ENCODE results near the gene ASRGL1.

DNA sequence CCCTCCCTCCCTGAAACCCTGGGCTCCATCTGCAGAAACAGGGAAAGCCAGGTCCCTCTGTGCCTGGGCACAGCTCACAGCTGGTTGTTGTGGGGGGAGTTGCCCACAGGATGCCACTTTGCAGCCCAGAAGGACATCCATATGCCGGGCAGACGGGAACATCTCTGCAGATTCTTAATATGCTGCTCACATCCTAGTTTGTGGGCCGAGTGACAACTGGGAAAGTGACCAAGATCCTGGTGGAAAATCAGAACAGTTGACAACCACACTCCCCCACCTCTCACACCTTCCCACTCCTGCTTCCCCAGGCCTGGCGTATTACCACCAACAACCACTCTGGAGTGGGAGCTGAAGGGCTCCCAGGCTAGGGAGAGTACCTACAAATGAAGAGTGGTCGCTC lies 74.3 kb downstream of the ASRGL1 start:
- TF ChIP-seq, protein P1, sequence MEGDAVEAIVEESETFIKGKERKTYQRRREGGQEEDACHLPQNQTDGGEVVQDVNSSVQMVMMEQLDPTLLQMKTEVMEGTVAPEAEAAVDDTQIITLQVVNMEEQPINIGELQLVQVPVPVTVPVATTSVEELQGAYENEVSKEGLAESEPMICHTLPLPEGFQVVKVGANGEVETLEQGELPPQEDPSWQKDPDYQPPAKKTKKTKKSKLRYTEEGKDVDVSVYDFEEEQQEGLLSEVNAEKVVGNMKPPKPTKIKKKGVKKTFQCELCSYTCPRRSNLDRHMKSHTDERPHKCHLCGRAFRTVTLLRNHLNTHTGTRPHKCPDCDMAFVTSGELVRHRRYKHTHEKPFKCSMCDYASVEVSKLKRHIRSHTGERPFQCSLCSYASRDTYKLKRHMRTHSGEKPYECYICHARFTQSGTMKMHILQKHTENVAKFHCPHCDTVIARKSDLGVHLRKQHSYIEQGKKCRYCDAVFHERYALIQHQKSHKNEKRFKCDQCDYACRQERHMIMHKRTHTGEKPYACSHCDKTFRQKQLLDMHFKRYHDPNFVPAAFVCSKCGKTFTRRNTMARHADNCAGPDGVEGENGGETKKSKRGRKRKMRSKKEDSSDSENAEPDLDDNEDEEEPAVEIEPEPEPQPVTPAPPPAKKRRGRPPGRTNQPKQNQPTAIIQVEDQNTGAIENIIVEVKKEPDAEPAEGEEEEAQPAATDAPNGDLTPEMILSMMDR (IDR thresholded peaks at IDR 0.05), result no peak
- TF ChIP-seq POLR2AphosphoS5 (IDR thresholded peaks at IDR 0.05) (no peak), POLR2A (IDR thresholded peaks at IDR 0.05) (no peak)
